ENCODE measurements around the gene APOA4. TPM values are rescaled to one million over a fixed set of nuclear protein-coding genes. Genes with fewer than 3 reads are reported as not detected.

Gene APOA4
- total and polyA plus RNA-seq, 2 donors (not counting 3 experiments of a cell fraction or from before 2014, with no cell fraction given), result not detected

DNA sequence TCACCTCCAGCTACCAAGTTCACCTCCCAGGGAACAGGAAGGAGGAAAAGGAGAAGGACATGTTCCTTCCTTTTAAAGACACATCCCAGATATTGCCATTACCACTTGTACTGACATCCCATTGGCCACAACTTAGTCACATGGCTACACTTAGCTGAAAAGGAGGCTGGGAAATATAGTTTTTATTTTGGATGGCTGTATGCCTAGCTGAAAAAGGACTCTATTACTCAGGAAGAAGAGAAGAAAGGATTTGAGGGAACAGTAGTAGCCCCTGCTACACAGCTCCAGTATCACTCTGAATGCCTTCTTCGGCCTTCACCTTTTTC is 29.4 kb downstream of the APOA4 start:
- H3K9ac ChIP-seq (replicated peaks; ENCODE audit: extremely low read depth, insufficient read depth, low read length), result no peak overlapping the region
- ChIA-PET POLR2A (no interaction called here), CTCF (interaction anchor here (1.1 to 5.5 kb wide), 7 partner anchors 42 to 435 kb away, joined by 3 to 272 read pairs (median 7); partner anchors contain the start of gene APOA1)
- H2AFZ ChIP-seq (ENCODE audit: low read depth, low read length), result peak overlapping the region; percentile 55
- H3K27me3 ChIP-seq (ENCODE audit: control insufficient read depth in 2 of 2, insufficient read depth in 2 of 2, low read length in 2 of 2), result no peaks in the 10 kb centered on the region
- no peak for TF ChIP-seq EZH2 (IDR thresholded peaks at IDR 0.05; ENCODE audit: borderline replicate concordance, low read depth, low read length, severe bottlenecking)
- TF ChIP-seq, protein P1, sequence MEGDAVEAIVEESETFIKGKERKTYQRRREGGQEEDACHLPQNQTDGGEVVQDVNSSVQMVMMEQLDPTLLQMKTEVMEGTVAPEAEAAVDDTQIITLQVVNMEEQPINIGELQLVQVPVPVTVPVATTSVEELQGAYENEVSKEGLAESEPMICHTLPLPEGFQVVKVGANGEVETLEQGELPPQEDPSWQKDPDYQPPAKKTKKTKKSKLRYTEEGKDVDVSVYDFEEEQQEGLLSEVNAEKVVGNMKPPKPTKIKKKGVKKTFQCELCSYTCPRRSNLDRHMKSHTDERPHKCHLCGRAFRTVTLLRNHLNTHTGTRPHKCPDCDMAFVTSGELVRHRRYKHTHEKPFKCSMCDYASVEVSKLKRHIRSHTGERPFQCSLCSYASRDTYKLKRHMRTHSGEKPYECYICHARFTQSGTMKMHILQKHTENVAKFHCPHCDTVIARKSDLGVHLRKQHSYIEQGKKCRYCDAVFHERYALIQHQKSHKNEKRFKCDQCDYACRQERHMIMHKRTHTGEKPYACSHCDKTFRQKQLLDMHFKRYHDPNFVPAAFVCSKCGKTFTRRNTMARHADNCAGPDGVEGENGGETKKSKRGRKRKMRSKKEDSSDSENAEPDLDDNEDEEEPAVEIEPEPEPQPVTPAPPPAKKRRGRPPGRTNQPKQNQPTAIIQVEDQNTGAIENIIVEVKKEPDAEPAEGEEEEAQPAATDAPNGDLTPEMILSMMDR (IDR thresholded peaks at IDR 0.05; ENCODE audit: extremely low read depth in 1 of 2, insufficient read depth in 1 of 2, low read depth in 1 of 2, low read length in 2 of 2), result no peak
- TF ChIP-seq MYC (IDR thresholded peaks at IDR 0.05; ENCODE audit: low read depth, low read length), result no peak
- TF ChIP-seq FOS (IDR thresholded peaks at IDR 0.05; ENCODE audit: borderline replicate concordance, insufficient read depth, low read length), result no peak
- no peak for TF ChIP-seq JUN (IDR thresholded peaks at IDR 0.05; ENCODE audit: borderline replicate concordance, insufficient read depth, insufficient read length, low read depth)
- TF ChIP-seq GATA2 (IDR thresholded peaks at IDR 0.05; ENCODE audit: insufficient read depth, insufficient read length, low read depth, low read length), result no peak
- TF ChIP-seq, protein P2, sequence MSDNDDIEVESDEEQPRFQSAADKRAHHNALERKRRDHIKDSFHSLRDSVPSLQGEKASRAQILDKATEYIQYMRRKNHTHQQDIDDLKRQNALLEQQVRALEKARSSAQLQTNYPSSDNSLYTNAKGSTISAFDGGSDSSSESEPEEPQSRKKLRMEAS (IDR thresholded peaks at IDR 0.05; ENCODE audit: insufficient read depth, insufficient read length), result no peak
- no peak for TF ChIP-seq POLR2AphosphoS5 (IDR thresholded peaks at IDR 0.05; ENCODE audit: insufficient read depth, low read depth, low read length)
- no peak for TF ChIP-seq POLR2A (IDR thresholded peaks at IDR 0.05; ENCODE audit: low read depth, low read length)
- no peaks in the 10 kb centered on the region for H3K79me2 ChIP-seq (ENCODE audit: control insufficient read depth, insufficient read depth, low read length)
- no TSS peak for BruUV-seq (replicated peaks)
- no peak overlapping the region for H3K4me2 ChIP-seq (ENCODE audit: insufficient read depth, low read length)
- no peaks in the 10 kb centered on the region for H3K9me1 ChIP-seq (replicated peaks; ENCODE audit: control insufficient read depth, extremely low read depth, insufficient read depth, low read length)
- dilution Hi-C loops (cut with MboI; ENCODE audit: extremely low pct_ligation_motif_present, low sequenced_read_pairs), result no loop called here
- H3K4me1 ChIP-seq (ENCODE audit: control insufficient read depth, extremely low read depth, insufficient read depth, low read length), result no peaks in the 10 kb centered on the region
- FAIRE-seq (no peak), DNase-seq (ENCODE audit: low read depth, low spot score) (no peak)
- intact Hi-C loops (cut with micrococcal nuclease), result loop anchor here (5.0 kb wide), 1 partner anchor 74 kb away; no protein-coding TSS in a partner anchor
- H3K4me3 ChIP-seq (replicated peaks in 1 of 3; ENCODE audit: insufficient read depth in 1 of 3, low read depth in 1 of 3, low read length in 3 of 3), result no peak overlapping the region
- no peaks in the 10 kb centered on the region for H3K36me3 ChIP-seq (ENCODE audit: control insufficient read depth in 2 of 2, extremely low read depth in 1 of 2, insufficient read depth in 2 of 2, low read length in 2 of 2)
- no peak overlapping the region for H3K27ac ChIP-seq (ENCODE audit: insufficient read depth, low read depth, low read length)
- no peaks in the 10 kb centered on the region for H4K20me1 ChIP-seq (replicated peaks; ENCODE audit: control insufficient read depth, extremely low read depth, insufficient read depth, low read length)
- no peaks in the 10 kb centered on the region for H3K9me3 ChIP-seq (replicated peaks; ENCODE audit: control insufficient read depth, insufficient read depth, low read length)
